A549 (cell line): Measurements from ENCODE around the gene RAB3GAP1.

ENCODE experiments used
- HDAC2 ChIP-seq: fragments of 200-600 bp; sonication (generic); IDR thresholded peaks from 2 replicates; pipeline ENCODE4 v1.6.1; 2016
- MYC ChIP-seq: IDR thresholded peaks from 2 replicates; pipeline ENCODE4 v1.6.1; 2012; ENCODE audit warnings: mild to moderate bottlenecking, inconsistent platforms, low read length, improper control_type of control experiment, borderline replicate concordance
- POLR2A ChIP-seq: IDR thresholded peaks from 2 replicates; pipeline ENCODE4 v1.6.1; 2012; ENCODE audit warnings: mild to moderate bottlenecking, low read length
- POLR2AphosphoS2 ChIP-seq: conservative IDR thresholded peaks from 2 replicates; pipeline ENCODE4 v1.6.1; 2012; ENCODE audit warnings: low read length, improper control_type of control experiment, inconsistent platforms
- RFX5 ChIP-seq: fragments of 450-650 bp; IDR thresholded peaks from 2 replicates; pipeline ENCODE4 v1.7.1; 2014; ENCODE audit warnings: antibody characterized with exemption, mild to moderate bottlenecking, moderate library complexity
- TF ChIP-seq, protein P1 (sequence below): fragments of >200 bp; sonication (Bioruptor Twin); formaldehyde crosslinking; IDR thresholded peaks from 3 replicates; pipeline ENCODE4 v1.5.1; 2016
- TF ChIP-seq, protein P2 (sequence below): IDR thresholded peaks from 2 replicates; pipeline ENCODE4 v1.6.1; 2012

DNA sequence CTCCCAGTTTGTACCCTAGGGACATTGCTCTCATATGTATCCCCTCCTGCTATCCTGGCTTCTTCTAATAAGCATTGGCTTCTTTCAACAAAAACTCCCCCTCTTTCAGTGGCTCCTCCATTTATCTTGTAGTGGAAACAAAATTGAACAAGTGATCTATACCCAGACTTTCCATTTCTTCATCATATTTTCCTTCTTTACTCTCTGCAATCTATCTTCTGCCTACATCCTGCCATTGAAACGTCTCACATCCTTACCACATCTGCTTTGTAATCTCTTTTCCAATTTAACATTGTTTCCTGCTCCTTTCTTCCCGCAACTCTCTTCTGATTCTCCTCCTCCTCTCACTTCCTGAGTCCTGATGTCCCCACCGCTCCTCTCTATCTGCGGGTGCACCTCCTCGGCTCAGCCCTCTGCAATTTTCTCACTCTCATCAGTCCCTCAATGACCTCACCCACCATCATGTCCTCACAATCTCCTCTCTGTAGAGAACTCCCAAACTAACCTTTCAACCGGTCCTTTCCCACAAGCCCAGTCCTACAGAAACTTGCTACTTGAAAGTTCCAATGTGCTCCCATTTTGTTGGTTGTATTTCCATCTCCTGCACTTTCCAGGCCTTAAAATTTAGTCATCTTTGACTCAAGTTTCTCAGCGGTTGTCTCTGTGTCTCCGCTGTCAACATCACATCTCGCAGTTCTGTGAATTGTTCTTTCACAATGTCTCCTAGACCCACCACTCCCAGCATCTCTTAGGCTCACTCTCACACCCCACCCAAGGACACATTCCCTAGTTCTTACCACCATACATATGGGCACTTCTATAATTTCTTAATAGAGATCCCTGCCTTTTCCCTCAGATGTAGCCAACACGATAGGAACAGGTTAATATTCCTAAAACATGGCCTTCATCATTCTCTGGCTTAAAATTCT lies 28.9 kb upstream of the RAB3GAP1 start:
- TF ChIP-seq HDAC2 (no peak), POLR2A (no peak), POLR2AphosphoS2 (no peak), RFX5 (no peak), MYC (no peak)
- TF ChIP-seq, protein P1, sequence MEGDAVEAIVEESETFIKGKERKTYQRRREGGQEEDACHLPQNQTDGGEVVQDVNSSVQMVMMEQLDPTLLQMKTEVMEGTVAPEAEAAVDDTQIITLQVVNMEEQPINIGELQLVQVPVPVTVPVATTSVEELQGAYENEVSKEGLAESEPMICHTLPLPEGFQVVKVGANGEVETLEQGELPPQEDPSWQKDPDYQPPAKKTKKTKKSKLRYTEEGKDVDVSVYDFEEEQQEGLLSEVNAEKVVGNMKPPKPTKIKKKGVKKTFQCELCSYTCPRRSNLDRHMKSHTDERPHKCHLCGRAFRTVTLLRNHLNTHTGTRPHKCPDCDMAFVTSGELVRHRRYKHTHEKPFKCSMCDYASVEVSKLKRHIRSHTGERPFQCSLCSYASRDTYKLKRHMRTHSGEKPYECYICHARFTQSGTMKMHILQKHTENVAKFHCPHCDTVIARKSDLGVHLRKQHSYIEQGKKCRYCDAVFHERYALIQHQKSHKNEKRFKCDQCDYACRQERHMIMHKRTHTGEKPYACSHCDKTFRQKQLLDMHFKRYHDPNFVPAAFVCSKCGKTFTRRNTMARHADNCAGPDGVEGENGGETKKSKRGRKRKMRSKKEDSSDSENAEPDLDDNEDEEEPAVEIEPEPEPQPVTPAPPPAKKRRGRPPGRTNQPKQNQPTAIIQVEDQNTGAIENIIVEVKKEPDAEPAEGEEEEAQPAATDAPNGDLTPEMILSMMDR = no peak
- TF ChIP-seq, protein P2, sequence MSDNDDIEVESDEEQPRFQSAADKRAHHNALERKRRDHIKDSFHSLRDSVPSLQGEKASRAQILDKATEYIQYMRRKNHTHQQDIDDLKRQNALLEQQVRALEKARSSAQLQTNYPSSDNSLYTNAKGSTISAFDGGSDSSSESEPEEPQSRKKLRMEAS = no peak
